ENCODE results near the gene EDN1.

DNA sequence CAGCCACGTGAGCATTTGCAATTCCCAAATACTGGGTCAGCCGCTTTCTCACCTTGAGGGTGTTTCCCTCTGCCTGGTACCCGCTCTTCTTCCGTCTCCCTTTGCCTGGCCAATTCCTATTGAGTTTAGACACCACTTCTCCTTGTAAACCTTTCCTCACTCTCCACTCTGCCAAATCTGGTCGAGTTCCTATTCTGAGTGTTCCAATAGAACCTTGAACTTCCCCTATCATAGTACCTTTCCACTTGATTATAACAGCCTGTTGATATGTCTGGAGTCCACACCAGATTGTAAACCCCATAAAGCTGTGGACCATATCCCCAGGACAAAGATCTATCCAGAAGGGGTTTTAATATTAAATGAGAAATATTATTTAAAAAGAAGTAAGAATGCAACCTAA, 36.0 kb upstream of the EDN1 start:
- TF ChIP-seq, protein P1, sequence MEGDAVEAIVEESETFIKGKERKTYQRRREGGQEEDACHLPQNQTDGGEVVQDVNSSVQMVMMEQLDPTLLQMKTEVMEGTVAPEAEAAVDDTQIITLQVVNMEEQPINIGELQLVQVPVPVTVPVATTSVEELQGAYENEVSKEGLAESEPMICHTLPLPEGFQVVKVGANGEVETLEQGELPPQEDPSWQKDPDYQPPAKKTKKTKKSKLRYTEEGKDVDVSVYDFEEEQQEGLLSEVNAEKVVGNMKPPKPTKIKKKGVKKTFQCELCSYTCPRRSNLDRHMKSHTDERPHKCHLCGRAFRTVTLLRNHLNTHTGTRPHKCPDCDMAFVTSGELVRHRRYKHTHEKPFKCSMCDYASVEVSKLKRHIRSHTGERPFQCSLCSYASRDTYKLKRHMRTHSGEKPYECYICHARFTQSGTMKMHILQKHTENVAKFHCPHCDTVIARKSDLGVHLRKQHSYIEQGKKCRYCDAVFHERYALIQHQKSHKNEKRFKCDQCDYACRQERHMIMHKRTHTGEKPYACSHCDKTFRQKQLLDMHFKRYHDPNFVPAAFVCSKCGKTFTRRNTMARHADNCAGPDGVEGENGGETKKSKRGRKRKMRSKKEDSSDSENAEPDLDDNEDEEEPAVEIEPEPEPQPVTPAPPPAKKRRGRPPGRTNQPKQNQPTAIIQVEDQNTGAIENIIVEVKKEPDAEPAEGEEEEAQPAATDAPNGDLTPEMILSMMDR (IDR thresholded peaks at IDR 0.05): no peak
- no peak for TF ChIP-seq POLR2AphosphoS5 (IDR thresholded peaks at IDR 0.05; ENCODE audit: low read depth, low read length)
- TF ChIP-seq, protein P2, sequence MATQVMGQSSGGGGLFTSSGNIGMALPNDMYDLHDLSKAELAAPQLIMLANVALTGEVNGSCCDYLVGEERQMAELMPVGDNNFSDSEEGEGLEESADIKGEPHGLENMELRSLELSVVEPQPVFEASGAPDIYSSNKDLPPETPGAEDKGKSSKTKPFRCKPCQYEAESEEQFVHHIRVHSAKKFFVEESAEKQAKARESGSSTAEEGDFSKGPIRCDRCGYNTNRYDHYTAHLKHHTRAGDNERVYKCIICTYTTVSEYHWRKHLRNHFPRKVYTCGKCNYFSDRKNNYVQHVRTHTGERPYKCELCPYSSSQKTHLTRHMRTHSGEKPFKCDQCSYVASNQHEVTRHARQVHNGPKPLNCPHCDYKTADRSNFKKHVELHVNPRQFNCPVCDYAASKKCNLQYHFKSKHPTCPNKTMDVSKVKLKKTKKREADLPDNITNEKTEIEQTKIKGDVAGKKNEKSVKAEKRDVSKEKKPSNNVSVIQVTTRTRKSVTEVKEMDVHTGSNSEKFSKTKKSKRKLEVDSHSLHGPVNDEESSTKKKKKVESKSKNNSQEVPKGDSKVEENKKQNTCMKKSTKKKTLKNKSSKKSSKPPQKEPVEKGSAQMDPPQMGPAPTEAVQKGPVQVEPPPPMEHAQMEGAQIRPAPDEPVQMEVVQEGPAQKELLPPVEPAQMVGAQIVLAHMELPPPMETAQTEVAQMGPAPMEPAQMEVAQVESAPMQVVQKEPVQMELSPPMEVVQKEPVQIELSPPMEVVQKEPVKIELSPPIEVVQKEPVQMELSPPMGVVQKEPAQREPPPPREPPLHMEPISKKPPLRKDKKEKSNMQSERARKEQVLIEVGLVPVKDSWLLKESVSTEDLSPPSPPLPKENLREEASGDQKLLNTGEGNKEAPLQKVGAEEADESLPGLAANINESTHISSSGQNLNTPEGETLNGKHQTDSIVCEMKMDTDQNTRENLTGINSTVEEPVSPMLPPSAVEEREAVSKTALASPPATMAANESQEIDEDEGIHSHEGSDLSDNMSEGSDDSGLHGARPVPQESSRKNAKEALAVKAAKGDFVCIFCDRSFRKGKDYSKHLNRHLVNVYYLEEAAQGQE (IDR thresholded peaks at IDR 0.05; ENCODE audit: insufficient read depth in 1 of 2, low read depth in 2 of 2, low read length in 1 of 2): no peak
- no peak for TF ChIP-seq TCF7L2 (IDR thresholded peaks at IDR 0.05; ENCODE audit: low read depth, low read length)
- no peak for TF ChIP-seq SIN3A (IDR thresholded peaks at IDR 0.05; ENCODE audit: borderline replicate concordance, insufficient read depth, low read depth, low read length)

Data from Panc1 (cell line).